Tibial artery (tissue), 4 donors: ENCODE results near the gene SNAPC2.
"Not testable (repeated sequence)": the region's sequence is repeated elsewhere in the genome, so short reads cannot be mapped to it uniquely, and the experiment has no call there.

Experiments
- DNase-seq, 2 donors: peaks; one replicate each; pipeline ENCODE4 v3.0.0-alpha.2; 2019
- H3K27ac ChIP-seq, 2 donors: fragments of 200-600 bp; sonication (generic) in 1 of 2; 1 replicate in 1 of 2; 2 replicates in 1 of 2; pipeline ENCODE4 v1.5.1; 2018 to 2019; ENCODE audit warnings: mild to moderate bottlenecking in 1 of 2
- H3K27me3 ChIP-seq, 2 donors: fragments of 200-600 bp; sonication (generic) in 1 of 2; one replicate each; pipeline versions ENCODE4 v1.5.1 to v1.6.0; 2016 to 2019
- H3K36me3 ChIP-seq, 3 donors: fragments of 200-600 bp; sonication (generic) in 2 of 3; one replicate each; pipeline ENCODE4 v1.5.1; 2016 to 2019; ENCODE audit warnings: mild to moderate bottlenecking in 2 of 3
- H3K4me1 ChIP-seq, 4 donors: fragments of 200-600 bp; sonication (generic) in 2 of 4; 1 replicate in 3 of 4; 2 replicates in 1 of 4; pipeline ENCODE4 v1.5.1; 2016 to 2019
- H3K4me3 ChIP-seq, 2 donors: fragments of 200-600 bp; sonication (generic) in 1 of 2; 1 replicate in 1 of 2; 2 replicates in 1 of 2; pipeline ENCODE4 v1.5.1; 2018 to 2019; ENCODE audit warnings: mild to moderate bottlenecking in 2 of 2
- H3K9me3 ChIP-seq, 3 donors: fragments of 200-600 bp; sonication (generic) in 1 of 3; one replicate each; pipeline ENCODE4 v1.5.1; 2016 to 2019
- intact Hi-C: fragments of 100-400 bp; cut with DNase I; formaldehyde crosslinking; loops from one replicate; pipeline ENCODE4 v1.15.0; 2023; ENCODE audit warnings: low total_unique reads
- TF ChIP-seq, protein P1 (sequence below), 2 experiments: fragments of 200-600 bp in 1 of 2; fragments of 450-650 bp in 1 of 2; IDR thresholded peaks; one replicate each; pipeline ENCODE4 v1.5.1; 2017 to 2019; ENCODE audit warnings: antibody characterized with exemption in 2 of 2, mild to moderate bottlenecking in 1 of 2, moderate library complexity in 1 of 2

Gene SNAPC2

DNA sequence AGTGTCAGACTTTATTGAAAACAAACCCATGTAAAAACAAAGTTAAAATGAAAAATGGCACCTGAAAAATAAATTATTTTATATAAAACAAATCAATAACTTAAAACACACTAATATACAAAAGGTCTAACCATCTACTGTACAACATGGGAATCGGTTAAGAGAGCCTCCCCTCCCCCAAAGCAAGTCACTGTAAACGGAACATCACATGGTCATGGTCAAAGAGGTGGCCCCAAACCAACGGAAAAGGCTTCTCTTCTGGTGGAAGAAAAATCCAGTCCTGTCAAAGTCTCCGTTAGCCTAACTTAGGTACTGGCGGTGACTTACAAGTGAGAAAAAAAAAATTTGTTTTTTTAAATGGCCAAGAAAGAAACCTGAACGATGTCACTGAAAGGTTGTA, 39.1 kb downstream of the SNAPC2 start:
- H3K4me3 ChIP-seq: no peak overlapping the region
- intact Hi-C loops: no loop called here
- peaks cover 10 to 64% (median 49%) of the 10 kb centered on the region in 3 donors for H3K36me3 ChIP-seq

DNA sequence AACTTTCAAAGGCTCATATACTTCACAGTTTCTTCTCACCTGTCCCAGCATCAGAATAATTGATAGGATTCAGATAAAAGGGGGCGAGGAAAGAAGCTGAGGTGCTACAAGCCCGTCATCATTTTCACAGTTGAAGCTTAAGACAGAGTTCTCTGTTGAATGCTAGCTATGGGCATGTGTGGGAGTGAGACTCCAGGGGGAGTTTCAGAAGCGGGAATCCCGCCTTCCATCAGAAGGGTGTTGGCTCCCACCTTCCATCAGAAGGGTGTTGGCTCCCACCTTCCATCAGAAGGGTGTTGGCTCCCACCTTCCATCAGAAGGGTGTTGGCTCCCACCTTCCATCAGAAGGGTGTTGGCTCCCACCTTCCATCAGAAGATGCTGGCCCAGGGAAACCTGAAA, 40.9 kb downstream of the SNAPC2 start:
- H3K27me3 ChIP-seq, H3K4me3 ChIP-seq, DNase-seq, H3K9me3 ChIP-seq, H3K4me1 ChIP-seq, intact Hi-C loops, H3K27ac ChIP-seq: not testable (repeated sequence)
- peaks cover 26 to 83% (median 63%) of the 10 kb centered on the region in 3 donors for H3K36me3 ChIP-seq

More for the DNA sequence above, 39.1 kb downstream of the SNAPC2 start:
- no peak for DNase-seq
- no peaks in the 10 kb centered on the region for H3K9me3 ChIP-seq
- H3K27me3 ChIP-seq: no peaks in the 10 kb centered on the region
- H3K27ac ChIP-seq: no peak overlapping the region
- no peaks in the 10 kb centered on the region for H3K4me1 ChIP-seq
- TF ChIP-seq, protein P1, sequence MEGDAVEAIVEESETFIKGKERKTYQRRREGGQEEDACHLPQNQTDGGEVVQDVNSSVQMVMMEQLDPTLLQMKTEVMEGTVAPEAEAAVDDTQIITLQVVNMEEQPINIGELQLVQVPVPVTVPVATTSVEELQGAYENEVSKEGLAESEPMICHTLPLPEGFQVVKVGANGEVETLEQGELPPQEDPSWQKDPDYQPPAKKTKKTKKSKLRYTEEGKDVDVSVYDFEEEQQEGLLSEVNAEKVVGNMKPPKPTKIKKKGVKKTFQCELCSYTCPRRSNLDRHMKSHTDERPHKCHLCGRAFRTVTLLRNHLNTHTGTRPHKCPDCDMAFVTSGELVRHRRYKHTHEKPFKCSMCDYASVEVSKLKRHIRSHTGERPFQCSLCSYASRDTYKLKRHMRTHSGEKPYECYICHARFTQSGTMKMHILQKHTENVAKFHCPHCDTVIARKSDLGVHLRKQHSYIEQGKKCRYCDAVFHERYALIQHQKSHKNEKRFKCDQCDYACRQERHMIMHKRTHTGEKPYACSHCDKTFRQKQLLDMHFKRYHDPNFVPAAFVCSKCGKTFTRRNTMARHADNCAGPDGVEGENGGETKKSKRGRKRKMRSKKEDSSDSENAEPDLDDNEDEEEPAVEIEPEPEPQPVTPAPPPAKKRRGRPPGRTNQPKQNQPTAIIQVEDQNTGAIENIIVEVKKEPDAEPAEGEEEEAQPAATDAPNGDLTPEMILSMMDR (IDR thresholded peaks at IDR 0.05): no peak

DNA sequence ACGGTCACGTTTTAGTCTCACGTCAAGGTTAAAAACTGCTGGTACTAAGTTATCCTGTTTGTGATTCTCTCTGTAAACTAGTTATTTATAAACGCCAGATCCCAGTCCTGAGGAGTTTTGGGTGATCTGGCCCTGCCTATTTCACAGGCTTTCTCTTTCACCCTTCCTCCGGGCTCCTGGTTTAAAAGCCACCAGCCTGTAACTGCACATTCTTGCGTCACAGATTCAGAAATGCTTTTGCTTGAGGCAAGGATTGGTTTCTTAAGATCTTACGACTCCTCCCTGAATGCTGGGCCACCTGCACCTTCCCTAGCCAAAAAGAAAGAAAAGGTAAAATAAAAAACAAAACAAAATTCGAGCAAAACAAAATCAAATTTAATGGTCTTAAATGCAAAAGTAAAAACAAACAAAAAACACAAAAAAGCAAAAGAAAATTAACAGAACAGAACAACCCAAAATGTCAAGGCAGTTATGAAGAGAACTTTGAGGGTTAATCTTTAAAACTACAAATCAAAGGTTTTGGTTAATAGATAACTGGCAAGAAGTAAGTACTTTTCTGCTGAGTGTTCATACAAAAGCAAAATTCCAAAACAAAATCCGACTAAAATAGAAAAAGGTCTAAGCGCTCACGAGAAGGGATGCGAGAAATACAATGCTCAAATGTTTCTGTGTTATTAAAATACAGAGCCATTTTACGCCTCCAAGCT, 41.9 kb downstream of the SNAPC2 start:
- TF ChIP-seq, protein P1 (IDR thresholded peaks at IDR 0.05): no peak
- Histone ChIP-seq H3K4me1 (no peaks in the 10 kb centered on the region), H3K9me3 (no peaks in the 10 kb centered on the region), H3K27me3 (no peaks in the 10 kb centered on the region), H3K36me3 (peaks cover 36 to 89% (median 73%) of the 10 kb centered on the region in 3 donors), H3K4me3 (no peak overlapping the region), H3K27ac (no peak overlapping the region)
- DNase-seq: no peak
- intact Hi-C loops: no loop called here

DNA sequence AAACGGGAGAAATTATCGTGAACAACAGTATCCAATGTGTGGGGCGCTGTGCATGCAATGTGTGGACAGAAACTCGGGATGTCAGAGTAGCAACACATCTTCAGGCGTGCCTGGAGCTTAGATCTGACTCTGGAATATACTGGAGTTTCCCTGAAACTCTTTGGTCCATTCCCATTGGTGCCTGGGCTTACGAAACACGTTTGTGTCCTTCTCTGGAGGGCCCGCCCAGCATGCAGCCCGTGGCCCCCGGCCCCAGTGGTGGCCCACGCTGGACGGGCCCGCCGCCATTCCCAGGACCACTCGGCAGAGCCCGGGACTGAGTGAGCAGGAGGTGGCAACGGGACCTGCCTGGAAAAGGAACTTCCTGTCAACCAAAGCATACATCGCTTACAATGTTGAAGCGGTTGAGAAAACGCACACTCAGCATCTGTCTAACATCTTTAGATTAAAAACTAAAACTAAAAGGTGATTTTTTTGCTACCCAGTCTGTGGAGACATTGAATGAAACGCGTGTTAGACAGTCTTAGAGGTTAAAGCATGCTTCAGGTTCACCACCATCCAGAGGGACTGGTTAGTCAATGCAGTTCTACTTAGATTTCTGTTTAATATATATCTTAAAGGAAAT, 42.6 kb downstream of the SNAPC2 start:
- no peaks in the 10 kb centered on the region for H3K4me1 ChIP-seq
- no peaks in the 10 kb centered on the region for H3K27me3 ChIP-seq
- TF ChIP-seq, protein P1 (IDR thresholded peaks at IDR 0.05): no peak
- DNase-seq: no peak
- peaks cover 41 to 91% (median 78%) of the 10 kb centered on the region in 3 donors for H3K36me3 ChIP-seq
- no peak overlapping the region for H3K27ac ChIP-seq
- H3K9me3 ChIP-seq: no peaks in the 10 kb centered on the region
- no peak overlapping the region for H3K4me3 ChIP-seq
- intact Hi-C loops: no loop called here

DNA sequence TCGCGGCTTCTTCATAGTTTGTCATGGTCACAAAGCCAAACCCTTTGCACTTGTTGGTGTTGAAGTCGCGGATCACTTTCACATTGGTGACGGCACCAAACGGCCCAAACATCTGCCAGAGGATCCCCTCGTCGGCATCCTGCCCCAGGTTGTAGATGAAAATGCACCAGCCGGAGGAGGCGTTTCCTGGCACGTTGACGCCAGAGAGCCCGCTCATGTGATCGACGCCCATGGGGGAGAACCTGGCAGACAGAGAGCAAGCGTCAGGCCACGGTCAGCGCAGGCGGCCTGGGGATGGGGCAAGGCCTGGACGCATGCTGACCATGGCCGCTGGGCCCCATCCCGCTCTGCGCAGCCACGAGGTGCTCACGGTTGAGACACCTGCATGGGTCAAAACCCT, 43.4 kb downstream of the SNAPC2 start:
- TF ChIP-seq, protein P1 (IDR thresholded peaks at IDR 0.05): no peak
- intact Hi-C loops: no loop called here
- H3K27me3 ChIP-seq: no peaks in the 10 kb centered on the region
- peaks cover 41 to 92% (median 81%) of the 10 kb centered on the region in 3 donors for H3K36me3 ChIP-seq
- no peaks in the 10 kb centered on the region for H3K9me3 ChIP-seq
- H3K4me3 ChIP-seq: no peak overlapping the region
- DNase-seq: no peak
- no peak overlapping the region for H3K27ac ChIP-seq
- no peaks in the 10 kb centered on the region for H3K4me1 ChIP-seq

DNA sequence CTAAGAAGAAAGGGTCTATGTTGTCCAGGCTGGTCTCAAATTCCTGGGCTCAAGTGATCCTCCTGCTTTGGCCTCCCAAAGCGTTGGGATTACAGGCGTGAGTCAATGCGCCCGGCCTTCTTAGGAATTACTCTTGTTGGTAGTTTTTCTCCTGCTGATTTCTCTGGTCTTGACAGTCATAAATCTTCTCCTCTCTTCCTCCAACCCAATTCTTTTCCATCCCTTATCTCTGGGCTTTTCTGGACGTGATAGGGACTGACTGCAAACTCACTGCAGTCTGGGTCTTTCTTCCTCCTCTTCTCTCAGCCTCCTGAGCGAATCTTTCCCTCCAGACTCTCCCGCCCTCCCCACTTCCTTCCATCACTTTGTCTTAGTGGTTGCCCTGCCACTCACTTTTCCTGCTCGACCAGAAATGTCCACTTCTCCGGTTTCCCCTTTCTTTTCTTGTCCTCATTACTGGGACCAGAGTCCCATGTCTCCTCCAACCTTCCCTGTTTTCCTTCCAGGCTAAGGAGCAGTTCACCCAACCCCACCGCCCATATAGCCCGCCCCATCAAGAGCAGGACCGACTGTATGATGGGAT, 45.2 kb downstream of the SNAPC2 start:
- Histone ChIP-seq H3K4me3 (no peak overlapping the region), H3K27ac (no peak overlapping the region), H3K9me3 (no peaks in the 10 kb centered on the region), H3K36me3 (peaks cover 46 to 98% (median 83%) of the 10 kb centered on the region in 3 donors), H3K27me3 (no peaks in the 10 kb centered on the region), H3K4me1 (no peaks in the 10 kb centered on the region)
- intact Hi-C loops: no loop called here
- TF ChIP-seq, protein P1 (IDR thresholded peaks at IDR 0.05): no peak
- no peak for DNase-seq
